GM19035 (cell line): ENCODE measurements around the gene HS6ST3.

Source experiments
- ATAC-seq: cut with Tn5 transposase; IDR thresholded peaks from one replicate; pipeline ENCODE4 v1.9.1; 2021; ENCODE audit not compliant: unreplicated experiment

Gene HS6ST3

DNA sequence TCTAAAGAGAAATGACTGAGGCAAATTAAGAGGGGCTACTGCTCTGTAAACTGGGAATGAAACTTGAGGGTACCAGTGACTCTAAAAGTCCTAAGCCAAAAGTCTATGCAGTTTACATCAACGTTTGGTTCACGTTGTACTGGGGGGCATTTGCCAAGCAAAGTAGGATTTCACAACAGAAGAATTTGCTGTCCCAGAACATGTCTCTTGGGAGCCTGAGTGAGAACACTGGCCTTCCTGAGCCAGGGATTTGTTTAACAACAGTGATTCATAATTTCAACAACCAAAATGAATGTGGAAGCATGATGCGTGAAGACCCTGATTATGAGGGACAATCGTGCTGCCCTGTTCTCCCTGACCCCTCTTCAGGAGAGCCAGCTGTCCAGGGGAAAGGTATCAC is 726.4 kb downstream of the HS6ST3 start:
- ATAC-seq = no peak

DNA sequence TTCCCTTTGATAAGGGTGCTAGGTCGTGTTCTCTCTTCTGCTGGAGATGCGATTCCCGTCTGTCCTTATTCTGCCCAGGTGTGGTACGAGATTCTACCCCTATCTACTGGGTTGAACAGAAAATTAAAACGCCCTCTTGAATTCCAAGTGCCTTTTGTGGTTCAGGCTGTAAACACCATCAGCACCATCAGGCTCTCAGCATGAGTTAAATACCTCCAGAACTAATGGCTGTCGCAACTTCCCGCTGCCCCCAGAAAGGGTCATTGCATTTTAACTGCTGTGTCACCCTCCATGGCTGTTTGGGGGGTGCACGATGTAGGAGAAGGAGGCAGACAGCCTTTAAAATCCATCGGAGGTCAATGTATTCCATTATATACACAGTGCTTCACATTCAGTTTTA is 727.0 kb downstream of the HS6ST3 start:
- ATAC-seq = no peak

DNA sequence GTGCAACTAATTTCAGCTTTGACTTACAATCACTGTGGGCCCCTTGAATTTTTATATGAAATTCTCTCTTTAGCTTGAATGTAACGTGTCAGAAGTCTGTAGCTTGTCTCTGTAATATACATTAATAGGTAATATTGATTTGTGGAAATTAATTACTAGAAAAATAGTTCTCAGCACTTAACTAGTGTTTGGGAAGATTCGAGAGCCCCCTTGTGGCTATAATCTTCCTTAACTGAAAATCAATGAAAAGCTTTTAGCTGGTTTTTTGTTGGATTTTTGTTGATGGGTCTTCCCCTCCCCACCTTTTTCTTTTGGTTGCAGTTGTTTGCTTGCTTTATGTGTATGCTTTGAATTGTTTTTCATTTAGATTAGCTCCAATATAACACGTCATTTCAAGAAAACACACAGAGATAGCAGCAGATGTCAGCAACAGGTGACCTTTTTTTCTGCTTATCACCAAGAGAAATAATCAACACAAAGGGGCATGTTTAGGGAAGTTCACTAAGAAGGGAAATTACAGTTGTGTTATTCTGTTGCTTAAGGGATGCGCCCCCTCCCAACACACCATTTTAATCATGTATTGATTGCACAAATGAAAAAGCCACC is 727.5 kb downstream of the HS6ST3 start:
- no peak for ATAC-seq

DNA sequence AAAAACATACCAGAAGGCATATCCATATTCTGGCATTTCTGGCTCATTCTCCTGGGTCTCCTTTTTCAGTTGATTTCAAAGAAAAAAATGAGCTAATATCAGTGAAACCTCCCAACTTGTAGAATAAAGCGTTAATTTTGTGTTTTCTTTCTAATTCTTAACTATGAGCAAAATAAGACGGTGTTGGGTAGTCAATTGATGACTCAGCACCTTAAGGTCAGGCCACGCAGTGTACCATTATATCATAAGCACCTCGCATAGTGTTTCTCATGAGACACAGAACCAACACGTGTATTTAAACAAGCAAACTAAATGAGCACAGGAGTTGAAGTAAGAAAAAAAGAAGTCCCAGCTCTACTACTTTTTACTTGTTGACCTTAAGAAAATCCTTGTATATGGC is 729.5 kb downstream of the HS6ST3 start:
- no peak for ATAC-seq

DNA sequence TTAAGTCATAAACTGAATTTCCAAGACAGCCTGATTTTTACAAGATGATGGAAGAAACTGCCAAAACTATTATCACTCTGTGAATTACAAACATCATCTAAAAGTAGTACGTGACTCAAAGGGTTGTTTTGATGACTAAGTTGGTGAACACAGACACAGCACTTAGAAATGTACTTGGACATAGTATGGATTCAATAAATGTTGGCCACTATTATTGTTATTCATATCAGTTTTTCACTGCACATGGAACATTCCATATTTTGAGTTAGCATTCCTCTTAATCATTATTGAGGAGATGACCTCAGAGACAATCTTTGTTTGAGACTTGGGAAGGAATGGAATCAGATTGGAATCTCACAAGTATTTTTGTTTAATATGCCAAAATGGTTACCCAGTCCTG is 731.5 kb downstream of the HS6ST3 start:
- no peak for ATAC-seq

DNA sequence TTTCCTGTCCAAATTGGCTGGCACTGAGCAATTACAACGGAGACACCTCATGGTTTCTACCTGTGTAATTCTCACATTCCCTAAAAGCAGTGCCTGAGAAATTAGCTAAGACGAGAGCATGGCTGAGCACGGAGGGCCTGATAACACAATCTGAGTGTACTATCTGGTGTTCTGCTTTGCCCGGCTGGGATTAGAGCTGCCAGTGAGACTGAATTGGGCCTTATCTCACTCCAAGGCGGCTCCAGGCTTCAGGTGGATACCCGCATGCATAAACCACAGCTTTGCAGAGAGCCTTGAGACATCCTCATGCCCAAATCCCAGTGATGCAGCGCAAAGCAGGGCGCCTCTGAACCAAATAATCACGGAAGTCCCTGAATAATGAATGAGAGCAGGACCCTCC is 732.1 kb downstream of the HS6ST3 start:
- no peak for ATAC-seq

DNA sequence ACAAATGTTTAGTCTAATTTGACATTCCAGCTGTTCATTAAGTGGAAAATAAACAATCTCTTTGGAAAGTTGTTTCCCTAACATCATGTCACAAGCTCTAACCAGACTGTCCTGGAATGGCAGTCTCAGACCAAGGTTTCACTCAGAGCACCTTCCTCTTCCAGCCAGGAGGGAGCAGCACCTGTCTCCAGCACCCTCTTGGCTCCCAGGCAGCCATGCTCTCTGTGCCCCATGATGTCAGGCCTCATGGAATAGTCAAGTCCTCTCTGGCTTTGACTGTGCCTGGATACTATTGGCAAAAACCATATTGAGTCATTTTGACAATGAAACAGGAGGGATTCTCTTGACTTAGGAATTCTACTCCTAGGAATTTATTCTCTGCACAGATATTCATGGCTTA is 733.0 kb downstream of the HS6ST3 start:
- ATAC-seq = peak; percentile 56

DNA sequence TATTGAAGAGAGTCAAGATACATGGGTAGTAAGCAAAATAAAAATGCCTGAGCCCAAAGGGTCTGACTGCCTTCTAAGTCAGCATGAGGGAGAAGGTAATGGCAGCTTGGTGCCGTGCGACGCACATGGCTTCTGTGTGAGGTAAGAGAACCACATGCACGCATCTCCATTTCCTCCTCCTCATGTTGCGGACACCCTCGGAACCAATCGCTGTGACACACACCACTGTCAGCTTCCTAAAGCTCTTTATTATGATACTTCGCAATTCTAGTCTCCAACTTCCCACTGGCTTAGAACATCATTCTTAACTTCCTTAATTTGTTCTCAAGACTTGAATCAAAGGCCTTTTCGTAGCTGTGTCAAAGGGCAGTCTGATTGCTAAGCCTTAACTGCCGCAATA is 734.2 kb downstream of the HS6ST3 start:
- no peak for ATAC-seq

DNA sequence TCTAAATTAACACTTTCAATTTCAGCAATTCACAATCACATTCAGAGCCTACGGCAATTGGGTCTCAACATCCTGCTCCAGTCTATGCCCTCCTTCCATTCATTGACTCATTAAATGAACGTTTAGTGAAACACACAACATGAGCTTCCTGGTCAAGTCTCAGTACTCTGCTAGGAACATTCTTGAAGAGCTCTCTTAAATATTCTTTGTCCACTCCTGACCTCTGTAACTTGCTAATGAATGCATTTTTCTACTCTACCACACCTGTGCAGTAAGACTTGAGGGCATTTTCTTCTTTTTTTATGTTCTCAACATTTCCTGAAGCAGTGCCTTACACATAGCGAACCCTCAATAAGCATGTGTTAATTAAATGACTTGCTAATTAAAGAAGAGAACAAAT is 735.7 kb downstream of the HS6ST3 start:
- no peak for ATAC-seq

DNA sequence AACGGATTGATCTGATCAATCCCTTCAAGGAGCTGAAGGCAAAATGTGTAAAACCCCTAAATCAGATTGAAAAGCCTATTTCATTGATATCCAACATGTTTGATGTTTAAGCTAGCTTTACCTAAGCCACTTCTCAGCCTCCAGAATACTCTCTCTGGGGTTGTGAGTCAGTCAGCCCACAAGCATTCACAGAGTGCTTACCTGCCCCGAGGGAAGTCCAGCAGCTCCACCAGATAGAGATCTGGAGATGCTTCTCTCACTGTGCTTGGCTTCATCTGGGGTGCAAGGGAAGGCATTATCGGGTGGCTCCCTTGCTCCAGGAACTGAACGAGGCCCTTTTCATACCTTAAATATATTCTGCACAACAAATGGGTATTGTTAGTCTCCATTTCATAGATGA is 744.7 kb downstream of the HS6ST3 start:
- no peak for ATAC-seq

DNA sequence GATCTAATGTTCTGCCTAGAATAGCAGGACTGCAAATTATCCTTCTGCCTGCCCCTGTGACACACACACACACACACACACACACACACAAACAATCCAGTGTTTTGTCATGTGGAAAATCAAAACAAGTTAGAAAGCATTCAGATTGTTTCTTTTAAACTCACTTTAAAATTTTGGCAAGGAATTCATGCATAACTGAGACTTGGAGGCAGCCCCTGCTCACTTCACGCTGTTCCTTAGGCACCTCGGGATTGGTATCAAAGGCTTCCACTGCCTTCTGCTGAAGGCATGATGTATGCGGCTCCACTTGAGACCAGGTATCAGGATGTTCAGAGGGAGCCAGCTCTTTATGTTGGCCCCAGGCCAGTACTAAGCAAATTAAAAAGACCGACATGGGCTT is 745.6 kb downstream of the HS6ST3 start:
- ATAC-seq = no peak

DNA sequence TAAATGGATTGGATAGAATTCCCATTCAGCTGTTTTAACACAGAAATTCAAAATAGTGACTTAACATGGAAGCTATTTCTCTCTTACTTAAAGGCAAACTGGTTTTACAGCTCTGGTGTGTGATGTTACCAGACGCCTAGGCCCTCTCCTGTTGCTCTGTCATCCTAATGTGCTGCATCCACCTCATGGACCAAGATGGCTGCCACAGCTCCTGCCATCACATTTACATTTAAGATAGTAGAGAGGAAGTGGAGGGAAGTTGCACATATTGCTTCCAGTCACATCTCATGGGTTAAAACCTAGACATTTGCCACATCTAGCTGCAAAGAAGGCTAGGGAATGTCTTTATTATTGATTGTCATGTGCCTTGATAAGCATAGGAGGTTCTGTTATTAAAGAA is 746.8 kb downstream of the HS6ST3 start:
- no peak for ATAC-seq

DNA sequence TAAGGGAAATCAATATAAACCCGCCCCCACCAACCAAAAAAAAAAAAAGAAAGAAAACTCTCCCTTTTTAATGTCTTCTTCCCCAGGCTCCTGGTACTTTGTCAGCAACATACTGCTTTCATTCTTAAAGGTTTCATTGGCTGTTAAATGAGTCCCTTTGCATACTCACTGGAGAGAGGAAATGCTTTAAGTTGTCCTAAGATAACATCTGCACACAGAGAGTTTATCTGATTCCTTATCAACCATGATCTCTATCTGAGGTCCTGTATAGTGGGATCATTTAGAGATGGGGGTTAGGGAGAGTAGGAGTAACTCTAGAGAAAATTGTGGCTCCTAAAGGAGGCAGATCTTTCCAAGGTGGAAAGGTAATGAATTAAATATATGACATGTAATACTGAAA is 747.9 kb downstream of the HS6ST3 start:
- ATAC-seq = no peak

DNA sequence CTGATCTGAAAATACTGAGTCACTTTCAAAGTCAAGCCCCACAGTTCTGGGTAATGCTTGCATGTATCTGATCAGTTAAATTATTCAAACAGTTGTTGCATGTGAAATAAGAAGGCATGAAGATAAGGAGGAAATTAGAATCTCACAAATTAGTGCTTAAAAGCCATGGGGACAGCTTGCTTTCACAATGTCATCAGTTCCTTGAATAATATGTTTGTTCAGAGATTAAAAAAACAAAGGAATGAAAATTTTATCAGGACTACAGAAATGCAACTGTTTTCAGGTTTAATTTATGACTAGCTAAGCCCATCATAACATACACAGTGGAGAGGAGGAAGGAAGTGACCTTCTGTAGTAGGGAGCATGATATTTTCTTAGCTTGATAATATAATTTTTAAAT is 754.3 kb downstream of the HS6ST3 start:
- no peak for ATAC-seq

DNA sequence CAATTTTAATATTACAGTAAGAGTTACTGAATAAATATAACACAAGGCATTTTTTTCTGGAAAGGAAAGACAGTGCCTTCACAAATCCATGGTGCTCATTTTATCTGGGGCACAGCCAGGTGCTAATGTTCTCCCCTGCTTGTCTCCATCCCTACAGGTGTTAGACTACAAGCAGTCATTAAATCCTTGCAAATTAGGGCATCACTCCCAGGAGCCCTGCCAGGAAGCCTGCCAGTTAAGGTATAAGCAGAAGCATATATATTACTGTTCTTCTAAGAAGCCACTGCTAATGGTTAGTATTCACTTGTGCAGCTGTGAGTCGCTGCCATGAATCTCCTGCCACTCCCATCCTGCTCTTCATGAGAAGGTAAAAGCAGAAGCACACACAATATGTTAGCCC is 754.7 kb downstream of the HS6ST3 start:
- ATAC-seq = no peak

DNA sequence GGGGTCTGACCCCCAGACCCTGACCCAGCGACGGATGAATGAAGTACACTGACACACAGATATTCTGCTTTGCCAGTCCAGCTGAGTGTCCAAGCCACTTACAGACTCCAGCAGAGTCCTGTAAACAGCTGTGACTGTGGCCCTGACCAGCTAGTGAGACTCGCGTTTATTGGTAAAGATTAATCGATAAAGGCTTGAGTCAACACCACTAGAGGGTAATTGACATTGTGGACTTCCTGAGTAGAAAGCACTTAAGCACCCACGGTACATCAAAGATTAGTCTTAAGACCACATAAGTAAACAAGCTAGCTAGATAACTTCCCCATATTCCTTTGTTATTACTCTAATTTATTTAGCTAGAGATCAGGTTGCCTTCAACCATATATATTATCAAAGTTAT is 758.4 kb downstream of the HS6ST3 start:
- no peak for ATAC-seq

DNA sequence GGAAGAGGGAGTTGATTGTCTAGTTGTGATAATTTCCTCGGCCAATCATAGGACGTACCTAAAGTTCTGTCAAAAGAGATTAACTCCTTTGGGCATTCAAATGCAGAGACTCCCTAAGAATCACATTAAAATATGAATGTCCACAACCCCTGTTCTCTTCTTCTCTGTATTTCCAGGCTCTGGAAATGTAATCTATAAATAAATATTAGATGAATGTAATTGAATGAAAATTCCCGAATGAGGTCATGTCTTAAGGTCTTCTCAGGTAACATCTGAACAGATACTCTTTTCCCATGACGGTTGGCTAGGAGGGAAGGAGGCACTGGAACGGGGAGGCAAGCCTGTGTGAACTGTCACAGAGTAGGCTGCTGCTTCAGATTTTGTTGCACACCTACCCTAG is 759.2 kb downstream of the HS6ST3 start:
- ATAC-seq = no peak

DNA sequence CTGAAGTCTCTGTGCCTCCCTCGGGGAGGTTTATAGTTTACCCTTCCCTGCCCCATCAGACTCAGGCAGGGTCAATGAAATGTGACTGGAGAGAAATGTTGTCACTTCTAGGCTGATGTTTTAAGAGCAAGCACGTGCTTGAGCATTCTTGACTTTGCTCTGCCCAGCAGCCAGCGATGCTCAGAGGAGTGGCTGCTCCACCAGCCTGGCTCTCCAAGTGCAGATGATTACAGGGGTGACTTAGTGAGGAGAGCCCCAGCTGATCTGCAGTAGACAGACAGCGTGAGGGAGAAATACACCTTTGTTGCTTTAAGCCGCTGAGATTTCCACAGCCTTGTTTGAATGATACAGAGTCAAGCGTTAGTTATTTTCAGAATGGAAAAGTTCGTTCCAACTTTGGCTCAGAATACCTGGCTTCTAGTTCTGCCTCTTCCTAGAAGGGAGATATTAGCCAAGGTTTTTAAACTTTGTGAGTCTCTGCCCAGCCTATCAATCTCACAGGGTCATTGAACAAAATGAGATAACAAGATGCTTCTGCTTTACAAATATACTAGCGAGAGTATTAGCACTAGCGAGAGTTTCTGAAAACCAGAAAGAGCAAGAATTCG is 760.7 kb downstream of the HS6ST3 start:
- ATAC-seq = no peak

DNA sequence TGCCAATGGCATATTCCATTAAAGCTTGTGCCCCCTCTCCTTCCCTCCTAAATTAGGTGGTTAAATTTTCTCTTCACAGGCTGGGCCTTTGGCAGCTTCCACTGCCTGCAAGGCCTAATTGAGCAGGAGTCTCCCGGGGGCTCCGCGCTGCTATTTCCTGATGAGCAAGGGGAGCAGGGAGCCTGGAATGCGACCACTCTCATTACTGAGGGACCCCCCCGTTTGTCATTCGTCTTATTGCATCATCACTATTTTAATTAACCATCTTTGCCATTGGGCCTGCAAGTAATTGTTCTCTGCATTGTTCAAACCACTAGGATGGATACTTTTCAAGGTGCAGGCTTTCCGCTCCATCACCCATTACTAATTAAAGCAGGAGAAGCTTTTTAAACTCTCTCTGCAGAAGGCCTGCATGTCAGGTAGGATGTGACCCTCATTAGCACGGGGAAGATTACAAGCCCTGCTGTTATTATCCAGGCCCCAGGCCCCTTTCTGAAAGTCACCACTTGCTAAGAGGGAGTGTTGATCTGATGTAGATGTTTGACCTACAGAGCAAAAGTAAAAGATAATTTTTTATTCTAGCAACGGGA is 762.0 kb downstream of the HS6ST3 start:
- no peak for ATAC-seq

DNA sequence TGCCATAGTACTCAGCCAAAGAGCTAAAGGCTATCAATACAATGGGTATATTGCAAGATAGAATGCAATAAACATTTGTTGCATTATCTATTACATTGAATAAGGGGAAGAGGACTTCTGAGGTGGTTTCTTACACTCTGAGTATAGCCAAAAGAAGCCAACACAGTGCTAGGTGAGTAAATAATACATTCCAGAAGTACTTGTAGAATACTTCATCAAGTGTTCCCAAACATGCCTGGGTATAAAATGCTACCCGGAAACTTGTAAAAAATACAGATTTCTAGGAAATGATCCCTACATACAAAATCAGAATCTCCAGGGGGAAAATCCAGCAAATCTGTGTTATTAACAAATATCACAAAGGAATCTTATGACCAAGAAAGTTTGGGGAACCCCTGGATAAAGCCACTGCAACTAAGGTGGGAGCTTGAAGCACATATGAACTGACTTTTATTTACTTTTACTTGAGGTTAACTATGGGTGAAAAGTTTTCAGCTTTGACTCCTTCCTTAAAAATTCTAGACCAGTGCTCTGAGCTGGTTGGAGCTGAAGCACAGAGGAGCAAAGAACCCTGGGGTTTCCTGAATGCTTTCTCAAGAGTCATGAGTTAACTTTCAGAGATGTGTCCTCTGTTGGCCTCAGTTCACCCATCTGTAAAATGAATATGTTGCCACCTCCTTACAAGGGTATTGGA is 768.4 kb downstream of the HS6ST3 start:
- no peak for ATAC-seq

DNA sequence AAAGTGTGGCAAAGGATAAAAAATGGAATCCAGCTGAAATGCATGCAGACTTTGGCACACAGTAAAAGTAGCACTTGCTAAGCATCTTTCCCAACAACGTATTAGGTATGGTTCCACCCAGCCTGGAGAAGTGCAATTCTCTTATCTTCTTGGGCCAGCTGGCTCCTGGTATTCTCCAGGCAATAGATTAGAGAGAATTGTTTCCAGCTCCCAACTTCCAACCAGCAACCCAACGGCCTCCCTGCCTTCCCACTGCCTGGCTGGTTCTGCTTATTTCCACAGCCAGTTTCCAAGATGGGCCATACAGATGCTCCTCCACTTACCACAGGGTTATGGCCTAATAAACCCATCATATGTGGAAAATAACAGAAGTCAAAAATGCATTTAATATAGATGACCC is 771.0 kb downstream of the HS6ST3 start:
- no peak for ATAC-seq

DNA sequence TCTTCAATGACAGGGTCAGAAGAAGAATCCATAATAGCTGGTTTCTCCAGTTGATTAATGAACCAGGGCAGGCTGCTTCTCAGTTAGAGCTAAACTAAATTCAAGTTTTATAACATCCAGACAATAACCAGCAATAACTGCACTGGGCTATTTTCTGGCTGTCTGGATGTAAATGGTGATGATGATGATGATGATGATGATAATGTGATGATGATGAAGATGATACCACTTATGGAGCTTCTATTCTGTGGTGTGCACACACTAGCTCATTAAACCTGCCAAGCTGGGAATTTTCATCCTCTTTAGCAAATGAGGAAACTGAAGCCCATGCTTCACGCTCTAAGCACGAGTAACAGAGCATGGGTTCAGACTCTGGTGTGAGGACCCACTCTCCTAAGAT is 772.2 kb downstream of the HS6ST3 start:
- no peak for ATAC-seq
